ENCODE measurements around the gene LTV1.
"Not testable (repeated sequence)": the region's sequence is repeated elsewhere in the genome, so short reads cannot be mapped to it uniquely, and the experiment has no call there.

DNA sequence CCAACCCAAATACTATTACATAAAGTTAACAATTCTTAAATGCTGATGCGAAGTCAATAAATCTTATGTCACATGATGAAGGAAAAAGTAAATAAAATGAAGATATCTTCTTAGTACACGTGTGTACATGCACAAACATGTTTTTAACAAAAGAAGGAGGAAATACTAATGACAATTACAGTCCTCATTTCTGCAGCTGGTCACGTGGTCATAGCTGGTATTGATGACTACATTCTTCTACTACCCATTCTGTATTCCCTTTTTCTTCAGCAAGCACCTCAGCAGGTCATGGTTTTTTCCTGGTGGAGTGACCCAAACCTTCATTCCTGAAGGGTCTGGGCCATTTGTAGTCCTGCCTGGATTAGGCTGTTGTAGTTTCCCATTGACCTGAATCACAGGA is 25.7 kb downstream of the LTV1 start:
- TF ChIP-seq, protein P1, sequence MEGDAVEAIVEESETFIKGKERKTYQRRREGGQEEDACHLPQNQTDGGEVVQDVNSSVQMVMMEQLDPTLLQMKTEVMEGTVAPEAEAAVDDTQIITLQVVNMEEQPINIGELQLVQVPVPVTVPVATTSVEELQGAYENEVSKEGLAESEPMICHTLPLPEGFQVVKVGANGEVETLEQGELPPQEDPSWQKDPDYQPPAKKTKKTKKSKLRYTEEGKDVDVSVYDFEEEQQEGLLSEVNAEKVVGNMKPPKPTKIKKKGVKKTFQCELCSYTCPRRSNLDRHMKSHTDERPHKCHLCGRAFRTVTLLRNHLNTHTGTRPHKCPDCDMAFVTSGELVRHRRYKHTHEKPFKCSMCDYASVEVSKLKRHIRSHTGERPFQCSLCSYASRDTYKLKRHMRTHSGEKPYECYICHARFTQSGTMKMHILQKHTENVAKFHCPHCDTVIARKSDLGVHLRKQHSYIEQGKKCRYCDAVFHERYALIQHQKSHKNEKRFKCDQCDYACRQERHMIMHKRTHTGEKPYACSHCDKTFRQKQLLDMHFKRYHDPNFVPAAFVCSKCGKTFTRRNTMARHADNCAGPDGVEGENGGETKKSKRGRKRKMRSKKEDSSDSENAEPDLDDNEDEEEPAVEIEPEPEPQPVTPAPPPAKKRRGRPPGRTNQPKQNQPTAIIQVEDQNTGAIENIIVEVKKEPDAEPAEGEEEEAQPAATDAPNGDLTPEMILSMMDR (IDR thresholded peaks at IDR 0.05) = not testable (repeated sequence)
- TF ChIP-seq POLR2A, EP300 (IDR thresholded peaks at IDR 0.05): not testable (repeated sequence)

Data from ovary (tissue), 3 donors.